ENCODE measurements around the gene APBA1. TPM values are rescaled to one million over a fixed set of nuclear protein-coding genes. Genes with fewer than 3 reads are reported as not detected.

Gene APBA1
- total RNA-seq, 4 donors from 2014 or later, result 3.6 to 11.7 (median 8.0) TPM

GRCh38 chr9:69649566-69650250, 22.5 kb downstream of the APBA1 start:
- Histone ChIP-seq H3K27me3 (no peaks in the 10 kb centered on the region), H3K36me3 (no peaks in the 10 kb centered on the region), H3K4me3 (no peak overlapping the region), H3K9me3 (no peaks in the 10 kb centered on the region), H3K4me1 (no peaks in the 10 kb centered on the region), H3K27ac (no peak overlapping the region)
- TF ChIP-seq POLR2A (IDR thresholded peaks at IDR 0.05), result no peak
- TF ChIP-seq CTCF (IDR thresholded peaks at IDR 0.05), result no peak
- DNase-seq, result no peak
- intact Hi-C loops (cut with DNase I; ENCODE audit: low total_unique reads), result no loop called here

- no peak for DNase-seq
- no peak for TF ChIP-seq CTCF (IDR thresholded peaks at IDR 0.05)
- no peak for TF ChIP-seq POLR2A (IDR thresholded peaks at IDR 0.05)
- Histone ChIP-seq H3K27ac (no peak overlapping the region), H3K9me3 (no peaks in the 10 kb centered on the region), H3K4me3 (no peak overlapping the region), H3K27me3 (no peaks in the 10 kb centered on the region), H3K4me1 (no peaks in the 10 kb centered on the region), H3K36me3 (no peaks in the 10 kb centered on the region)
- intact Hi-C loops (cut with DNase I; ENCODE audit: low total_unique reads), result no loop called here
Measured at GRCh38 chr9:69647804-69648203, 24.4 kb downstream of the APBA1 start.

GRCh38 chr9:69646810-69647209, 25.4 kb downstream of the APBA1 start:
- H3K27ac ChIP-seq, result no peak overlapping the region
- no peak for DNase-seq
- H3K4me1 ChIP-seq, result no peaks in the 10 kb centered on the region
- intact Hi-C loops (cut with DNase I; ENCODE audit: low total_unique reads), result no loop called here
- no peak overlapping the region for H3K4me3 ChIP-seq
- no peaks in the 10 kb centered on the region for H3K36me3 ChIP-seq
- H3K9me3 ChIP-seq, result no peaks in the 10 kb centered on the region
- no peaks in the 10 kb centered on the region for H3K27me3 ChIP-seq
- TF ChIP-seq CTCF (IDR thresholded peaks at IDR 0.05) (no peak), POLR2A (IDR thresholded peaks at IDR 0.05) (no peak)

- Histone ChIP-seq H3K36me3 (no peaks in the 10 kb centered on the region), H3K27ac (no peak overlapping the region), H3K9me3 (no peaks in the 10 kb centered on the region), H3K4me3 (no peak overlapping the region), H3K4me1 (no peaks in the 10 kb centered on the region), H3K27me3 (no peaks in the 10 kb centered on the region)
- intact Hi-C loops (cut with DNase I; ENCODE audit: low total_unique reads), result no loop called here
- no peak for TF ChIP-seq CTCF (IDR thresholded peaks at IDR 0.05)
- TF ChIP-seq POLR2A (IDR thresholded peaks at IDR 0.05), result no peak
- no peak for DNase-seq
Measured at GRCh38 chr9:69645488-69645887, 26.7 kb downstream of the APBA1 start.

GRCh38 chr9:69643098-69643497, 29.1 kb downstream of the APBA1 start:
- intact Hi-C loops (cut with DNase I; ENCODE audit: low total_unique reads), result no loop called here
- no peak for DNase-seq
- Histone ChIP-seq H3K27ac (no peak overlapping the region), H3K4me3 (no peak overlapping the region), H3K4me1 (no peaks in the 10 kb centered on the region), H3K36me3 (no peaks in the 10 kb centered on the region), H3K9me3 (no peaks in the 10 kb centered on the region), H3K27me3 (no peaks in the 10 kb centered on the region)
- TF ChIP-seq POLR2A (IDR thresholded peaks at IDR 0.05) (no peak), CTCF (IDR thresholded peaks at IDR 0.05) (no peak)
